Jurkat, Clone E6-1 (cell line): ENCODE data around the gene ERP27.

Experiments used
- DNase-seq: peaks from one replicate; pipeline ENCODE4 v3.0.0-alpha.2; 2011; ENCODE audit warnings: low read depth, low spot score
- H3K4me3 ChIP-seq: 2 replicates; pipeline ENCODE4 v1.5.1; 2011; ENCODE audit warnings: mild to moderate bottlenecking, low read length, control low read depth, moderate library complexity

The ERP27 gene

GRCh38 chr12:14960548-14961465 lies 22.5 kb upstream of the ERP27 start:
- peak overlapping the region; percentile 97 for H3K4me3 ChIP-seq
- no peak for DNase-seq

- no peak for DNase-seq
- H3K4me3 ChIP-seq, result peak overlapping the region; percentile 97
These were observed 21.7 kb upstream of the ERP27 start for GRCh38 chr12:14959916-14960496.

- no peak for DNase-seq
- peak overlapping the region; percentile 97 for H3K4me3 ChIP-seq
These were observed 21.1 kb upstream of the ERP27 start for GRCh38 chr12:14959463-14959862.

- DNase-seq, result no peak
- peak overlapping the region; percentile 97 for H3K4me3 ChIP-seq
These were observed 20.7 kb upstream of the ERP27 start for GRCh38 chr12:14959126-14959440.

- no peak for DNase-seq
- H3K4me3 ChIP-seq, result peak overlapping the region; percentile 97
These were observed 20.2 kb upstream of the ERP27 start for GRCh38 chr12:14958361-14959125.

- no peak for DNase-seq
- H3K4me3 ChIP-seq, result peak overlapping the region; percentile 97
These were observed 19.3 kb upstream of the ERP27 start for GRCh38 chr12:14957551-14958168.

- peak overlapping the region; percentile 37 for H3K4me3 ChIP-seq
- DNase-seq, result no peak
These were observed 18.6 kb upstream of the ERP27 start for GRCh38 chr12:14956905-14957304.

- H3K4me3 ChIP-seq, result peak overlapping the region; percentile 37
- no peak for DNase-seq
These were observed 17.9 kb upstream of the ERP27 start for GRCh38 chr12:14956024-14956891.

GRCh38 chr12:14954269-14954668 lies 15.9 kb upstream of the ERP27 start:
- DNase-seq, result peak; percentile 80
- peak overlapping the region; percentile 10 for H3K4me3 ChIP-seq

- peak overlapping the region; percentile 5 for H3K4me3 ChIP-seq
- no peak for DNase-seq
These were observed 15.4 kb upstream of the ERP27 start for GRCh38 chr12:14953752-14954151.

GRCh38 chr12:14952299-14952921 lies 14.1 kb upstream of the ERP27 start:
- DNase-seq, result peak; percentile 67
- H3K4me3 ChIP-seq, result no peak overlapping the region

GRCh38 chr12:14951851-14952250 lies 13.5 kb upstream of the ERP27 start:
- DNase-seq, result no peak
- no peak overlapping the region for H3K4me3 ChIP-seq

- DNase-seq, result no peak
- peak overlapping the region; percentile 15; the same call in 1 of the 2 replicates for H3K4me3 ChIP-seq
These were observed 12.8 kb upstream of the ERP27 start for GRCh38 chr12:14950982-14951746.

- H3K4me3 ChIP-seq, result peak overlapping the region; percentile 58
- no peak for DNase-seq
These were observed 12.1 kb upstream of the ERP27 start for GRCh38 chr12:14950421-14950820.

- peak; percentile 81 for DNase-seq
- H3K4me3 ChIP-seq, result peak overlapping the region; percentile 58
These were observed 11.3 kb upstream of the ERP27 start for GRCh38 chr12:14949631-14950030.

- DNase-seq, result peak; percentile 96
- H3K4me3 ChIP-seq, result peak overlapping the region; percentile 58
These were observed 10.3 kb upstream of the ERP27 start for GRCh38 chr12:14948672-14949071.

- no peak for DNase-seq
- no peak overlapping the region for H3K4me3 ChIP-seq
These were observed 8.5 kb upstream of the ERP27 start for GRCh38 chr12:14946861-14947260.
